GM18868 (cell line): ENCODE results near the gene BCAR3.
A peak's percentile ranks its signal among the peaks of the same experiment; 100 is the strongest.
"Not testable (repeated sequence)": the region's sequence is repeated elsewhere in the genome, so short reads cannot be mapped to it uniquely, and the experiment has no call there.

ENCODE experiments used
- ATAC-seq: cut with Tn5 transposase; IDR thresholded peaks from one replicate; pipeline ENCODE4 v1.9.1; 2021; ENCODE audit warnings: mild to moderate bottlenecking, moderate library complexity; ENCODE audit not compliant: unreplicated experiment

Gene BCAR3

DNA sequence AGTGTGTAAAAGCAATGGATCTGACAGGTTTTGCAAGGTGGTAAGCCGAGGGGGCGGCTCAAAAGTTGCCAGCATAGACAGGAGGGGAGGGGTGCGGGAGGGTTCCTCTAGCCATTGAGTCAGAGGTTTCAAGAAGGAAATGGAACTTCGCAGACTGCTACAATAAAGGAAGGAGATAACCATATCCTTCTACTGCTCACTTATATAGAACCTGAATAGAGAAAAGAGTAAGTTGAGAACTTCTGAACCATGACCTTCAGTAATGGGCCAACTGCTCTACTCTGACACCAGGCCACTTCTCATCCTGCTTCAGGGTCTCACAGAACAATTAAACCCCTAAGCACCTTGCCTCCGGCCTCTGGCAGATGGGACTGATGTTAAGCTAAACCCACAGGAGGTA, 26.3 kb upstream of the BCAR3 start:
- ATAC-seq = peak; percentile 67

DNA sequence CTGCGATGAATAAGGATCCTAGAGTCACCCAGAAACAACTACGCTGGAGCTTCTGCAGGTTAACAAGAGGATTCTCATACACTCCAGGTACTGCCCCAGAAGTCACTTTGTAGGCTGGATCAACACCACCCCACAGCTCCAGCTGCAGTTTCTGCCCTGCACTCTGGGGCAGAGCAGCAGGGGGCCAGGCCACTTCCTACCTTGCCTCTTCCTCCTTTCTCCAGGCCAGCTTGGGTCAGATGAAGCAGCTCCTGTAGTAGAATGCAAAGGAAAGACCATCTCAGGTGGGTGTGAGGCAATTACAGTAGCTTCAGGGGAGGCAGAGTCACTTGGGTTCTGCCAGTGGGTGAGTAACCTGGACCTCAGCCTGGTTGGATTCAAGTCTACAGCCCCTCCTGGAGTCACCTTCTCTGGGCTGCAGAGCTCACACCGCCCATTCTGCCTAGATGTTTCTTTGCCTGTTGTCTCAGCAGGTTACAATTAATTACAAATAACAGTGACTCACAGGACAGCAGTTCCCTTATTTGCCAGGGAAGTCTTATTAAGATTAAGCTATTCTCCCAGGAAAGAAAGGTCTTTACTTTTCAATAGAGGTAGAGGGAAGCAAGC, 24.4 kb upstream of the BCAR3 start:
- no peak for ATAC-seq

DNA sequence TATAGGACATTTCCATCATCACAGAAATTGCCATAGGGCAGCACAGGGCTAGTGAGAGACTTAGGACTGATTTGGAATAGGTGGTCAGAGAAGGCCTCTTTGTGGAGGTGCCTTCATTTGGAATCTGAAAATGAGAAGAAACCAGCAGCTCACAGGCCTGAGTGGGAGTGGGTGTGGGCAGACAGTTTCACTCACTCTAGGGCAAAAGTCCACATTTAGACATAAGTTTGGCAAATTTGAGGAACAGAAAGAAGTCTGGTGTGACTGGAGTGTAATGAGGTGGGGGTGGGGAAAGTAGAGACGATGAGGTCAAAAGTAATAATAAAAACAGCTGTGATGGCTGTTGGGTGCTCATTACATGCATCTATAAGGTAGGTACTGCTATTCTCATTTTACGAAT, 22.4 kb upstream of the BCAR3 start:
- peak; percentile 50 for ATAC-seq

DNA sequence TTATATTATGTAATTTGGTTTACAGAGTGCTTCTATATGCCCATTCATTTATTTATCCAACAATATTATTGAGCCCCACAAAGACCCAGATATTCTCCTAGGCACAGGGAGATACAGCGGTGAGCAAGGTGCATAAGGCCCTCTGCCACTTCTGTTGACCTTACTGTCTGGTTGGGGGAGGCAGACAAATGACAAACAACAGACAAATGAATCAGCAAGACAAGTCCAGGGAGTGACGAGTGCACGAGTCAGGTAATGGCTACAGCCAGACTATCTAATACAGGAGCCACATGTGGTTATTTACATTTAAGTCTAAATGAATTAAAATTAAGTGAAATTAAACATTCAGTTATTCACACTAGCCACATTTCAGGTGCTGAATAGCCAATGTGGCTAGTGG, 22.0 kb upstream of the BCAR3 start:
- peak; percentile 6 for ATAC-seq

DNA sequence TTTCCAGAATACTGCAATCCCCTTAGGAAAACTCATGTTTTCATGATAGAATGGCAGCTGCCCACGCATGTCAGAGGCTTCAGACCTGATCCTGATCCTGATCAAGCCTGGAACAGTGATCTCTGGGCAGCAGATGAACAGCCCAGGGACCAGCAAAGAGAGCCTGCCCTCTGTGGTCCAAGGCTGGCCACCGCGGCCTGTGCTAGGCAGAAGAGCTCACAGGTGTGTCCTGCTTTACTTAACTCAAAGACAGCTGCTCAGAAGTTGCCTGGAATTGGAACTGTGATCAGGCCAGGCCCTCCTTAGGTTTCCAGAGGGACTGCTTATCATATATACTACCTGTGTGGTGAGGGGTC, 21.2 kb upstream of the BCAR3 start:
- no peak for ATAC-seq

DNA sequence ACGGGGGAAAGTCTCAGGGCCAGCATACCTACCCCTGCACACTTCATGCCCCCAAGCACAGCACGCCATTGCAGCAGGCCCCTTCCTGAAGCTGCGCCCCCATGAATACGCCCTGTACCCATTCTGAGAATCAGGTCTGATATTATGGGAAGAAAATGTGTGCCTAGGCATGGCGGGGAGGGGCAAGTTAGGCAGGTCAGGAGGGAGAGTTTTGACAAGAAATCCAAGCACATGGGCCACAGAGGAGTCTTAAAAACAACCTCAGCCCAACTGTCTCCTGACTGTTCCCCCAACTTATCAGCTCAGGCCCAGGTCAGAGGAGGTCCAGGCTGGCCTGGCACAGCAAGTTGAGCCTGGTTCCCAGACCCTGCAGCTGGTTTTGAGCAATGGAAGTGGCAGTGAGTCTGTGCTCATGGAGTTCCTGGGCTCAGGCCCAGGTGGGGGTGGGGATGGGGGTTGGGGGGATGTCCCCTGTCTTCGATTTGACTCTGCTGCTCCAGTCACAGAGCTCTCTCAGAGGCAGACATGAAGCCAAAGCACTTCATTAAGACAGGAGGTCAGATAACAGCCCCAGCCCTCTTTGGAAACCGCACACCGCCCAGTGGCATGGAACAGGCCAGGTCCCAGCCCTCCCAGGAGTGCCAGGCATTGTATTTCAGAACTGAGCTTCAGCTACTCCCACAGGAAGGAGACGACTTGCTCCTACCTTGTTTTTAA, 20.6 kb upstream of the BCAR3 start:
- ATAC-seq = peak; percentile 44

DNA sequence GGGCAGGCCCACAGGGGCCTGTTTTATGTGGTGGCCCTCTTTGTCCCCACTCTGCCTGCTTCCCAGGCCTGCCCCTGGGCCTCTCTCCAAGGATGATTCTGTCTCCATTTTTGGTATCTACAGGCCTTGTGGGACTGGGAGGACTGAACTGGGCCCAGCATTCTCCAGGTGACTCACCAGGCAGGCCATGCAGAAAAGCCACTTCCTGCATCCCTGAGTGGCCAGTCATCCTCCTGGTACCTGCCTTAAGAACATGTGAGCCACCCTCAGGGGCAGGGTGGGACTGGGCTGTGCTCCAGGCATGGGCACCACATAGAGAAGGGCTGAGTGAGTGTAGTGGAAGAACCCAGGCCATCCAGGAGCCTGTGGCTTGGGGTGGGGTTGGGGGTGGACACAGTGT, 20.0 kb upstream of the BCAR3 start:
- peak; percentile 23 for ATAC-seq

DNA sequence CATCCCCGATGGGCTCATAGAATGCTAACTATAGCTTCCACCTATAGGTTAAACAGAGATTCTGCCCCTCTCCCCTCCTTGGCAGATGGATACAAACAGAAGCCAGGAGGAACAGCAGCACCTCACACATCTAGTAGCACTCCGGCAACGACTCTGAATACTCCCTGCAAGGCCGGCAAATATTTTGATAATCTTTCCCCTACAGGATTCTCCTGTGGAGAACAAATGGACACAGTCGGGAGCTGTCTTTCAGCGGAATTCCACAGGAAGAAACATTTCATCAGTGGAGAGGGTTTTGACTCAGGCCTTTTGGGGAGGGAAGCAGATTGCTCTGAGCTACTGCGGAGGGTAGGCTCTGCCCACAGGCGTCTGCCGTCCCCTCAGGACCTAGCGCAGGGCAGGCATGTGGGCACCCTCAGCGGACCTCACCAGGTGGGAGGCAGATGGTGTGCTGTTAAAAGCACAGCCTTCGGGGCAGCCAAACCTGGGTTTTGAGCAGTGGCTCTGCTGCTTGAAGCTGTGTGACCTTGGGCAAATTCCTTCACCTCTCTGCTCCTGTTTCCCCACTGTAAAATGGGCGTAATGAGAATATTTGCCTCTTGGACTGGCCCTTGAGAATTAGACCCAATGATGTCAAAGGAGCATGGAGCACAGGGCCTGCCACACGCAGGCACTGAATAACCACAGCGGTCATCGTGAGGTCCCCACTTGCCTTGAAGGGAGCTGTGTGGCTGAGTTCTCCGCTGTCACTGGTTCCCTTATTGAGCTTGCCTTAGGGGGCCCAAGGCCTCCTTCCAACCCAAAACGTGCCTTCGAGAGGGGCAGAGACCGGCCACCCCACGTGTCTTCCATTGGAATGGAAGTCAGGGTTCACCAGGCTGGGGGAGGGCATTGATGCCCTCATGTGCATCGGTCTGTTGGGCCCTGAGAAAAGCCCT, 19.2 kb upstream of the BCAR3 start:
- ATAC-seq = no peak

DNA sequence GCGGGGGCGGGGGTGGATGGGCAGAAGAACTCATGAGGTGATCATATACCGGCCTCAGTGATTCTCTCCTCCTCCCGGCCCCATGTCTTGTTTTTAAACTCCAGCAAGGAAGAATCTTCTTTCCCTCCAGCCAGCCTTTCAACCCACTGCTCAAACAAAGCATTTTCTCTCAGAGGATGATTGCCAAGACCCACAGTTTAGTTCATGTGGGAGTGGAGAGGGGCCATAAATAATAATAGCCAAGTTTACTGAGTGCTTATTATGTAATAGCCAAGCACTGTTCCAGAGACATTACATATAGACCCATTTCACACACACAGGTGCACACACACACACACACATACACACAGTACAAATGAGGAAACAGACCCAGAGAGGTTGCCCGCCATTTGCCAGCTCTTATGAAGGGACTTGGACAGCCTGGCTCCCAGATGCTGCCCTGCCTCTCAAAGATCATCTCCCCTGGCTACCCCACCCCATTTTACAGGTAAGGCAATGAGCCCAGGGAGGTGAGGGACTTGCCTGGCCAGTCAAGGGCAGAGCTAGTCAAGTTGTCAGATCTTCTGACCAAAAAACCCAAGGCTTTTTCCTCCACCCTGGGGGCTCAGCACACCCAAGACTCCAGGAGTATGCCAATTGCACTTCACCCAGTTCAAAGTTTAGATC, 18.0 kb upstream of the BCAR3 start:
- ATAC-seq = no peak

DNA sequence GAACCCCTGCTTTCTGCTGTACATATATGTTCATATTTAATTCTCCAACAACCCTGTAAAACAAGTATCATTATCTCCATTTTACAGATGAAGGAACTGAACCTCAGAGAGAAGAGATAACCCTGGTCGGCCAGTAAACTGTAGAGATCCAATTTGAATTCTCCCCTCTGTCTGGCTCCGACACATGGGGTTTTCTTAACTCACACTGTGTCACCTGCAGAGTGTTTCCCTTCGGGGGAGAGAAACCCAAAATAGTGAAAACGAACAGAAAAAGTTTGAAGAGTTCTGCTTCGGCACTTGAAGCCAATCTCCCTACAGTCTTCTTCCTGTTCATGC, 17.4 kb upstream of the BCAR3 start:
- no peak for ATAC-seq

DNA sequence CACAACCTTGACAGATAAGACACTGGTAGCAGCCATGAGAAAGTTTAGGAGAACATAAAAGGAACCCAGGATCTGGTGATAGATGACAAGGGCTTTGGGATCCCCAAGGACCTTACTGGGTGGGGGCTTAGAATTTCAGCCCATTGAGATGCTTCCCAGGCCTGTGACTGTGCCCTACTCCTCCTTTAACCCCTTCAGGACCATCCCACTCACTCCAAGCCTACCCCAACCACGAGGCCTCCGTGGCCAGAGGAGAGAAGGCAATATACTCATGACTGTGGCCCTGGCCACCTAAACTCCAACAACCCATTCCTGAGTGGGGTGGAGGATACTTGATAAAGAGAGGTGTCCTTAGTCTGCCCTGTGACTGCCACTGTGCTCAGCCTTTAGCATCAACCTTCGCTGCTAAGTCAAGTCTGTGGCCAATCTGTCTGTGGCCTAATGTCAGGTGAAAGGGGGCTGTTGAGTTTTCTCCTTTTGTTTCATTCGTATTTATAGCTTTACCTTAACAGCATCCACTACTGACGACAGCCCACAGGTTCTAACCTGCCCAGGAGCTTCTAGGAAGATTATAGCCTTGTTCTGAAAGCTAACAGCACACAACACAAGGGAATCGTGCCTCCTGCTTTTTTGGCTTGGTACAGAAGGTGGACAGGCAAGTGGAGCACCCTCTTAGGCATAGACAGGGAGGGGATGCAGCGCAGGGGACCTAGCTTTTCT, 16.9 kb upstream of the BCAR3 start:
- ATAC-seq = no peak

DNA sequence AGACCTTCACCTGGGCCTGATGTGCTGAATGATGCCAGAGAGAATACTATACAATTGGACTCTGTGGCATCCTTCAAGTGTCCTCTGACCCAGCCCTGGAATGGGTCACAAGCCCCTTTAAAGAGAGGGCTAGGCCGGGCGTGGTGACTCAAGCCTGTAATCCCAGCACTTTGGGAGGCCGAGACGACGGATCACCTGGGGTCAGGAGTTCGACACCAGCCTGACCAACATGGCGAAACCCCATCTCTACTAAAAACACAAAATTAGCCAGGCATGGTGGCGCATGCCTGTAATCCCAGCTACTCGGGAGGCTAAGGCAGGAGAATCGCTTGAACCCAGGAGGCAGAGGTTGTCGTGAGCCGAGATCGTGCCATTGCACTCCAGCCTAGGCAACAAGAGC, 15.9 kb upstream of the BCAR3 start:
- not testable (repeated sequence) for ATAC-seq

DNA sequence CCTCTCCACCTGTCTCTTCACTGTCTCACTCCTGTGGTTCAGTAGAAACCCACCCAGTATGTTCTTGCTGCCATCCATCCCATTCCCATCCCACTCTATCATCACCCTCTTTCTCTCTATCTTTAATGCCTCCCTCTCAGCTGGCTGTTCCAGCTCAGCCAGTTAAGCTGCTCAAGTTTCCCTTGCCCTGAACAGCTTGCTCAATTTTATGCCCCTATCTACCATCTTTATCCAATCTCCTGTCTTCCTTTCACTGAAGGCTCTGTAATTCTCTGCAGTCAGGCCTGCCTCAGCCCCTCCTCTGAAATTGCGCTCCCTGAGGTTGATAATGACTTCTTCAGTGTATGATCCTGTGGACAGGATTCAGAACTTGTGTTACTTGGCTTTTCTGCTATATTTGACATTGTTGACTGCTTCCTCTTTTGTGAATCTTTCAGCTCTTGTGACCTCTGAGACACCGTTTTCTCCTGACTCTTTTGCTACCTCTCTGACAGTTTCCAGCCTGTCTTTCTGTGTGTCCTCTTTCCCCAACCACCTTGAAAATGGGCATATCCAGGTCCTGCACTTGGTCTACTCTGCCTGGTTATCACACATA, 13.9 kb upstream of the BCAR3 start:
- peak; percentile 37 for ATAC-seq

DNA sequence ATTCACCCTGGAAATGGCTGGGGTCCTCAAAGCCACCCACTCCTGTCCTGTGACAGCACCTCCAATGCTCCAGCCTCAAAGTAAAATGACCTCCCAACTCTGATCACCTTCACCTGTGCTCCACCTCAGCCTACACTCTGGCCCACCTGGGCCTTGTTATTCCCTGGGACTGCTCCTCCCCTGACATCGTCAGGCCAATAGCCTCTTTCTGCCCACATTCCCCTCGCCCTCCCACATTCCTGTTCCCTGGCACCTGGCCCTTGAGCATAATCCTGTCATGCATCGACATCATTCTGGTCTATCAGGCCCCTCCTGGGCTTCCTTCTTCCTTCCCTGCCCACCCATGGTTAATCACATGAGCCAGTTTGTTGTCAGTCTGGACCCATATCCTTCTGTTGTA, 13.2 kb upstream of the BCAR3 start:
- no peak for ATAC-seq

DNA sequence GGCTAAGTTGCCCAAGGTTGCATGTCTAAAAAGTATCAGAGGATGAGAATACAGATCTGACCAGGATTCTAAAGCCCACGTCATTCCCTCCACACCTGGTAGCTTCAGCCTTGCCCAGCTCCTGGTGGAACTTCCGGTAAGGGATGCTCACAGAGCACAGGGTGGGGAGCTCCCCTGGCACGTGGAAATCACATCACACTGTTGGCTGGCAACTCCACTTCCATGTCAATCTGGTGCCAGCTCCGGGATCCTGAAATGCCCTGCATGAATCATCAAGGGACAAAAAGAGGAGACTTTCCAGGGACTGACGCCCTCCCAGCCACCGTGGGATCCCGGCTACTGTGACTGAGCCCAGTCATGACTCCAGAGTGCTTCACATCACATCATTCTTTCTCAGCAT, 12.4 kb upstream of the BCAR3 start:
- no peak for ATAC-seq

DNA sequence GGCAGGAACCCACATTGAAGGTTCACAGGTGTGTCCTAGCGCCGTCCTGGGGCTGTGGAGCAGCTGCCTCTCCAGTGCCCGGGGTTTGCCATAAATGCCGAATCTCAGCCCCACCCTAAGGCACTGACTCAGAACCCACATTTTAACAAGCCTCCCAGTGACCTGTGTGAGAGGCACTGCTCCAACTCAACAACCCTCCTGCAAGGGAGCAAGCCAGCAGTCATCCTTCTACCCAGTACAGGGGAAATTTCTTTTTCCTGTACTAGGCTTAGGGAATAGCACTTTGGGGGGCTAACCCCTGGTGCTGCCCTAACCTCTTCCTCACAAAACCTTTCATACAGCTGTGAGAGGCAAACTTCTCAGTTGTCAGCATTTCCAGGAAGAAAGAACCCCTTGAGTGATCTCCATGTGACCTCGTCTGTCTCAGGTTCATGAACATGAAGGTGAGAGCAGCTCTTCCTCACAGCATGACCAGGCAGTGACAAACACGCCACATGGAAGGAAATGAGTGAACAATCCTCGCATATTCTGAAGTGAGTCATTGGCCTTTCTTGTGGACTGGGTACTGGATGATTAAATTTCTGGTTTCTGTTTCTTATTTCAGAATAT, 11.4 kb upstream of the BCAR3 start:
- ATAC-seq = peak; percentile 85

DNA sequence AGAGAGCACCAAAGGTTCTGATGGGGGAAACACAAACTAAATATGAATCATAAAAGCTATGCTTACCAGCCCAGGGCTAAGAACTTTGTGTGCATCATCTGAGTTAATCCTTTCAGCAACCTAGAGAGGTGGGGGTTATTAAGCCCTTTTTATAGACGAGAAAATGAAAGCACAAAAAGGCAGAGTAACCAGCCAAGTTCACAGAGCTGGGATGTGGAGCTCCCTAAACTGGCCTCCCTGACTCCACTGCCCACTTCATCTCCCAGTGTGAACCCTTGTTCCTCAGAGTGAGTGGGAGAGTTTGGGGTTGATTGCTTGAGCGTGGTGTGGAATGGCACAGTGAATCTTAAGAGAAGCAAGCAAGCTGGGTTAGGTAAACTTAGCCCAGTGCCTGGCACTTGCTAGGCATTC, 10.8 kb upstream of the BCAR3 start:
- no peak for ATAC-seq

DNA sequence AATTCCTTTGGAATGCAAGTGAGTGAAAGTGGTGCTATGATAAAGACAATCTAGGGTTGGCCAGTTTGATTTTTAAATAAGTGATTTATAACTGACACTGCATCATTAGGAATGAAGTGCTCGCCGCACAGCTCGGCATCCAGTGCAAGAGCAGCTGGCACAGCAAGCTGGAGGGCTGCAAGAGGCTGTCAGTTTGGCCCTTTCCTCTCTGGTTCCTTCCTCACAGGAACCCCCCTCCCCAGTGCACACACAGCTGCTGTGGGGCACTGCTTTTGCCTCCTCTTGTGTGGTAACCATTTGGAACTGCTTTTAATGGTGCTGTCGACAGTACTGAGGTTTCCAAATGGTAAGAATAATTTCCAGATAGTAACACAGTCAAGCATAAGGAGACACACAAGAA, 10.4 kb upstream of the BCAR3 start:
- ATAC-seq = no peak

DNA sequence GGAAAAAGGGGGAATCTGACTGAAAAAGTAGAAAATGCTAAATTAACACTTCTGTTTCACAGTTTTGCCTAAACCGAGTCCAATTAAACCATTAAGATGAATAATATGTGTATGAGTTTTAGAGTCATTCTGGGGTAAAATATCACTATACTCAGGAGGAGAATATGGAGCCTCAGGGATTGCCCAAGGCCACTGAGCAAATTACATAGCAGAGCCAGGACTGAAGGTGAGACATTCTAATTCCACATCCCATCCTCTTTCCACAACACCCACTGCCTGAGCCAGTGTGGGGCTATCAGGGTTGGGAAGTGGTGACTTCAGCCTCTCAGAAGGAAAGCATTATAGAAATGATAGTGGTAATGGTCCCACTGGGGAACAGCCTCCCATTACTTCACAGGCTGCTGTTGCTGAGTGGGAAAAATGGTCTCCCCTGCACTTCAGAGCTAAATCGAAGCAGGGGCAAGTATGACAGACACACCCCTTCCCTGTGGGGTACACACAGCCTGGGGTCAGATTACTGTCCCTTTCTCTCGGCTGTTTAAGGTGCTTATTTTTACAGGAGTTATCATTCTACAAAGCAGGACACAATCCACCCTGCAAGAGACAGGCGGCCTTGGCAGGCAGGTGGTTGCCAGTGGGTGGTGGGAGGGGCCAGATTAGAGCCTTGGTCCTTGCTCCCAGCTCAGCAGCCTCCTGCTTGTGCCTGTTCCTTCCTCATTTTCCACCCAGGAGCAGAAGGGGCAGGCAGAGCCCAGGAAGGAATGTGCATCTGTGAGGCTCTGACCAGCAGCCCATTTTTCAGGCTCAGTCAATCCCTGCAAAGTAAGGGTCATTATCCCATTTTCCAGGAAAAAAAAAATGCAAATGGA, 9.5 kb upstream of the BCAR3 start:
- no peak for ATAC-seq
